ENCODE data around the gene CCNK.

Gene CCNK

GRCh38 chr14:99480917-99481744, at the start of gene CCNK:
CCNK (plus strand) TSS chr14:99481409; CDS start chr14:99492678, 11,269 bp downstream.
- H3K4me3 ChIP-seq (ENCODE audit: low read depth, low read length), result peak within 1 kb of the TSS; percentile 96
- no peak for TF ChIP-seq CTCF (IDR thresholded peaks at IDR 0.05; ENCODE audit: low read depth, low read length, missing control alignments)
- DNase-seq (ENCODE audit: low read depth), result peak; percentile 99
- in situ Hi-C loops (cut with HindIII; ENCODE audit: low sequenced_read_pairs), result no loop called here

GRCh38 chr14:99431986-99432385, 49.2 kb upstream of the CCNK start:
- in situ Hi-C loops (cut with HindIII; ENCODE audit: low sequenced_read_pairs), result no loop called here
- no peak overlapping the region for H3K4me3 ChIP-seq (ENCODE audit: low read depth, low read length)
- DNase-seq (ENCODE audit: low read depth), result no peak
- no peak for TF ChIP-seq CTCF (IDR thresholded peaks at IDR 0.05; ENCODE audit: low read depth, low read length, missing control alignments)

GRCh38 chr14:99432485-99432884, 48.7 kb upstream of the CCNK start:
- DNase-seq (ENCODE audit: low read depth), result no peak
- no peak for TF ChIP-seq CTCF (IDR thresholded peaks at IDR 0.05; ENCODE audit: low read depth, low read length, missing control alignments)
- H3K4me3 ChIP-seq (ENCODE audit: low read depth, low read length), result no peak overlapping the region
- in situ Hi-C loops (cut with HindIII; ENCODE audit: low sequenced_read_pairs), result no loop called here

GRCh38 chr14:99435327-99435726, 45.9 kb upstream of the CCNK start:
- no peak for TF ChIP-seq CTCF (IDR thresholded peaks at IDR 0.05; ENCODE audit: low read depth, low read length, missing control alignments)
- in situ Hi-C loops (cut with HindIII; ENCODE audit: low sequenced_read_pairs), result no loop called here
- no peak overlapping the region for H3K4me3 ChIP-seq (ENCODE audit: low read depth, low read length)
- no peak for DNase-seq (ENCODE audit: low read depth)

- in situ Hi-C loops (cut with HindIII; ENCODE audit: low sequenced_read_pairs), result no loop called here
- no peak for DNase-seq (ENCODE audit: low read depth)
- TF ChIP-seq CTCF (IDR thresholded peaks at IDR 0.05; ENCODE audit: low read depth, low read length, missing control alignments), result no peak
- H3K4me3 ChIP-seq (ENCODE audit: low read depth, low read length), result no peak overlapping the region
Observed at GRCh38 chr14:99436247-99437180, 44.7 kb upstream of the CCNK start.

GRCh38 chr14:99437706-99438105, 43.5 kb upstream of the CCNK start:
- no peak overlapping the region for H3K4me3 ChIP-seq (ENCODE audit: low read depth, low read length)
- no peak for TF ChIP-seq CTCF (IDR thresholded peaks at IDR 0.05; ENCODE audit: low read depth, low read length, missing control alignments)
- in situ Hi-C loops (cut with HindIII; ENCODE audit: low sequenced_read_pairs), result no loop called here
- no peak for DNase-seq (ENCODE audit: low read depth)
